Neural progenitor cell (in vitro differentiated cells): ENCODE data around the gene PPIC.

Experiments
- CTCF ChIP-seq: fragments of 200-600 bp; sonication (generic); IDR thresholded peaks from 2 replicates; pipeline ENCODE4 v1.5.1; 2017; ENCODE audit warnings: antibody characterized with exemption, mild to moderate bottlenecking
- EZH2 ChIP-seq: fragments of 200-600 bp; sonication (generic); IDR thresholded peaks from 2 replicates; pipeline ENCODE4 v1.6.1; 2017; ENCODE audit warnings: antibody characterized with exemption, mild to moderate bottlenecking, moderate library complexity

- TF ChIP-seq CTCF (peak; percentile 86), EZH2 (no peak)
Measured at GRCh38 chr5:122999947-123000563, 36.5 kb downstream of the PPIC start.
